ENCODE data around the gene NFYB.
A peak's percentile ranks its signal among the peaks of the same experiment; 100 is the strongest.

The NFYB gene

GRCh38 chr12:104155711-104156555 lies 17.9 kb upstream of the NFYB start:
- no peak for DNase-seq

- no peak for DNase-seq
Observed at GRCh38 chr12:104154806-104155205, 16.8 kb upstream of the NFYB start.

GRCh38 chr12:104154286-104154685 lies 16.3 kb upstream of the NFYB start:
- no peak for DNase-seq

GRCh38 chr12:104152685-104153241 lies 14.8 kb upstream of the NFYB start:
- no peak for DNase-seq

- DNase-seq: no peak
Observed at GRCh38 chr12:104150416-104150815, 12.4 kb upstream of the NFYB start.

GRCh38 chr12:104147346-104147745 lies 9.3 kb upstream of the NFYB start:
- DNase-seq: no peak

- DNase-seq: no peak
Observed at GRCh38 chr12:104143918-104144317, 5.9 kb upstream of the NFYB start.

- DNase-seq: no peak
Observed at GRCh38 chr12:104143002-104143401, 5.0 kb upstream of the NFYB start.

GRCh38 chr12:104142543-104142942 lies 4.5 kb upstream of the NFYB start:
- DNase-seq: no peak

GRCh38 chr12:104138797-104139152 lies 765 bp upstream of the NFYB start:
- no peak for DNase-seq

- peak; percentile 57 for DNase-seq
Observed at GRCh38 chr12:104137001-104137901, 759 bp downstream of the NFYB start.

GRCh38 chr12:104136577-104136976 lies 1.4 kb downstream of the NFYB start:
- DNase-seq: no peak

GRCh38 chr12:104134882-104135281 lies 3.1 kb downstream of the NFYB start:
- DNase-seq: no peak

- DNase-seq: no peak
Observed at GRCh38 chr12:104133866-104134265, 4.1 kb downstream of the NFYB start.

- no peak for DNase-seq
Observed at GRCh38 chr12:104133321-104133720, 4.7 kb downstream of the NFYB start.

GRCh38 chr12:104132351-104132956 lies 5.6 kb downstream of the NFYB start:
- no peak for DNase-seq

GRCh38 chr12:104131609-104132008 lies 6.4 kb downstream of the NFYB start:
- DNase-seq: no peak

- no peak for DNase-seq
Observed at GRCh38 chr12:104130760-104131159, 7.2 kb downstream of the NFYB start.

- no peak for DNase-seq
Observed at GRCh38 chr12:104126548-104126947, 11.5 kb downstream of the NFYB start.

- DNase-seq: no peak
Observed at GRCh38 chr12:104122298-104122697, 15.7 kb downstream of the NFYB start.

GRCh38 chr12:104121001-104121400 lies 17.0 kb downstream of the NFYB start:
- no peak for DNase-seq

- no peak for DNase-seq
Observed at GRCh38 chr12:104115587-104115975, 22.4 kb downstream of the NFYB start.

Measured in activated CD4-positive, alpha-beta T cell treated with anti-CD3 and anti-CD28 coated beads, Interleukin-2, Interleukin-6, amounts not matched to agents 100 ng/mL and 50 ng/mL, durations not matched to agents 16 hours and 8 hours (primary cell).